Neutrophil (primary cell): ENCODE measurements around the gene EME2.

ENCODE experiments used
- H3K27ac ChIP-seq: fragments of 200-600 bp; sonication (generic); 2 replicates; pipeline ENCODE4 v1.5.1; 2016; ENCODE audit warnings: mild to moderate bottlenecking, moderate library complexity
- H3K27me3 ChIP-seq: fragments of 200-600 bp; sonication (generic); 2 replicates; pipeline ENCODE4 v1.6.0; 2016; ENCODE audit warnings: mild to moderate bottlenecking
- H3K36me3 ChIP-seq: fragments of 200-600 bp; sonication (generic); 2 replicates; pipeline ENCODE4 v1.5.1; 2017
- H3K4me1 ChIP-seq, 2 experiments: fragments of 200-600 bp in 1 of 2; sonication (generic) in 1 of 2; 1 replicate in 1 of 2; 2 replicates in 1 of 2; pipeline versions ENCODE4 v1.5.1 to v1.6.1; 2013 to 2016; ENCODE audit warnings: low read depth in 1 of 2, low read length in 1 of 2, mild to moderate bottlenecking in 1 of 2, moderate library complexity in 1 of 2; ENCODE audit not compliant: control insufficient read depth in 1 of 2, insufficient read depth in 1 of 2
- H3K4me3 ChIP-seq, 2 experiments: fragments of 200-600 bp in 1 of 2; sonication (generic) in 1 of 2; 1 replicate in 1 of 2; 2 replicates in 1 of 2; pipeline ENCODE4 v1.5.1; 2013 to 2016; ENCODE audit warnings: low read depth in 1 of 2, low read length in 1 of 2, mild to moderate bottlenecking in 1 of 2, moderate library complexity in 1 of 2
- H3K9me3 ChIP-seq: fragments of 200-600 bp; sonication (generic); 2 replicates; pipeline ENCODE4 v1.5.1; 2016
- TF ChIP-seq, protein P1 (sequence below): fragments of 200-600 bp; sonication (generic); IDR thresholded peaks from 2 replicates; pipeline ENCODE4 v1.5.1; 2016; ENCODE audit warnings: antibody characterized with exemption

Gene EME2

GRCh38 chr16:1823821-1824220 lies 51.2 kb downstream of the EME2 start:
- no peak overlapping the region for H3K27ac ChIP-seq
- H3K9me3 ChIP-seq: no peaks in the 10 kb centered on the region
- no peaks in the 10 kb centered on the region for H3K27me3 ChIP-seq
- TF ChIP-seq, protein P1, sequence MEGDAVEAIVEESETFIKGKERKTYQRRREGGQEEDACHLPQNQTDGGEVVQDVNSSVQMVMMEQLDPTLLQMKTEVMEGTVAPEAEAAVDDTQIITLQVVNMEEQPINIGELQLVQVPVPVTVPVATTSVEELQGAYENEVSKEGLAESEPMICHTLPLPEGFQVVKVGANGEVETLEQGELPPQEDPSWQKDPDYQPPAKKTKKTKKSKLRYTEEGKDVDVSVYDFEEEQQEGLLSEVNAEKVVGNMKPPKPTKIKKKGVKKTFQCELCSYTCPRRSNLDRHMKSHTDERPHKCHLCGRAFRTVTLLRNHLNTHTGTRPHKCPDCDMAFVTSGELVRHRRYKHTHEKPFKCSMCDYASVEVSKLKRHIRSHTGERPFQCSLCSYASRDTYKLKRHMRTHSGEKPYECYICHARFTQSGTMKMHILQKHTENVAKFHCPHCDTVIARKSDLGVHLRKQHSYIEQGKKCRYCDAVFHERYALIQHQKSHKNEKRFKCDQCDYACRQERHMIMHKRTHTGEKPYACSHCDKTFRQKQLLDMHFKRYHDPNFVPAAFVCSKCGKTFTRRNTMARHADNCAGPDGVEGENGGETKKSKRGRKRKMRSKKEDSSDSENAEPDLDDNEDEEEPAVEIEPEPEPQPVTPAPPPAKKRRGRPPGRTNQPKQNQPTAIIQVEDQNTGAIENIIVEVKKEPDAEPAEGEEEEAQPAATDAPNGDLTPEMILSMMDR: no peak
- peaks cover 17 to 19% of the 10 kb centered on the region in 2 experiments for H3K4me1 ChIP-seq
- no peak overlapping the region for H3K4me3 ChIP-seq
- H3K36me3 ChIP-seq: peaks cover 41% of the 10 kb centered on the region

DNA sequence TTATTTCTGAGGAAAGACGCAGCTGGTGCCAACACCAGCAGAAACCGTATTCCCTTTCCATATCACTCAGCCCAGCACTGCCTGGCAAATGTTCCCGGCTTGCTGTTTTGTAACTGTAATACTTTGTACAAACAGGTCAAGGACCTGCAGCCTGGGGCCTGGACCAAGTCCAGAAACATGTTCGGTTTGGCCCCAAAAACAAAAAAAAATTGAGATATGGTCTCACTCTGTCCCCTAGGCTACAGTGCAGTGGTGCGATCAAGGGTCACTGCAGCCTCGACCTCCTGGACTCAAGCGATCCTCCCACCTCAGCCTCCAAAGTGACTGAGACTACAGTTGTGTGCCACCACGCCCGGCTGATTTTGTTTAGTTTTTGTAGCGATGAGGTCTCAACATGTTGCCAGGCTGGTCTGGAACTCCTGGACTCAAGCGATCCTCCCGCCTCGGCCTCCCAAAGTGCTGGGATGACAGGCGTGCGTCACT lies 52.8 kb downstream of the EME2 start:
- peak overlapping the region; percentile 91 for H3K27ac ChIP-seq

More for the DNA sequence above, 52.8 kb downstream of the EME2 start:
- TF ChIP-seq, protein P1: no peak
- Histone ChIP-seq H3K4me3 (peak overlapping the region; percentile 56 to 93), H3K27me3 (no peaks in the 10 kb centered on the region), H3K36me3 (peaks cover 25% of the 10 kb centered on the region), H3K4me1 (peaks cover 17 to 19% of the 10 kb centered on the region in 2 experiments), H3K9me3 (no peaks in the 10 kb centered on the region)
